Activated CD4-positive, alpha-beta T cell treated with anti-CD3 and anti-CD28 coated beads, Interleukin-2, amount 10 ng/mL, durations not matched to agents 7 days and 5 days (primary cell): ENCODE measurements around the gene MESP2. TPM values are rescaled to one million over a fixed set of nuclear protein-coding genes. Genes with fewer than 3 reads are reported as not detected.
A peak's percentile ranks its signal among the peaks of the same experiment; 100 is the strongest.

Source experiments
- CTCF ChIA-PET: fragments of 350-600 bp; sonication (Branson Sonifier 250); formaldehyde crosslinking; loops from one replicate; lab custom pipeline; 2021; ENCODE audit warnings: antibody characterized with exemption; lab: Charles Lee
- POLR2A ChIA-PET: fragments of 350-600 bp; sonication (Branson Sonifier 250); formaldehyde crosslinking; loops from one replicate; lab custom pipeline; 2021; ENCODE audit warnings: antibody characterized with exemption; lab: Charles Lee
- DNase-seq: peaks from one replicate; pipeline ENCODE4 v3.0.0-alpha.2; 2020
- H3K27ac Mint-ChIP-seq: one replicate; pipeline ENCODE4 v1.8.0; 2021; ENCODE audit warnings: mild to moderate bottlenecking, moderate library complexity, mixed read lengths
- H3K27me3 Mint-ChIP-seq: one replicate; pipeline ENCODE4 v1.8.0; 2021; ENCODE audit warnings: mixed read lengths
- H3K36me3 Mint-ChIP-seq: one replicate; pipeline ENCODE4 v1.8.0; 2021; ENCODE audit warnings: low read depth, mixed read lengths
- H3K4me1 Mint-ChIP-seq: one replicate; pipeline ENCODE4 v1.8.0; 2021; ENCODE audit warnings: mixed read lengths
- H3K4me3 Mint-ChIP-seq: one replicate; pipeline ENCODE4 v1.8.0; 2021; ENCODE audit warnings: mild to moderate bottlenecking, moderate library complexity, mixed read lengths
- H3K9me3 Mint-ChIP-seq: one replicate; pipeline ENCODE4 v1.8.0; 2021; ENCODE audit warnings: mixed read lengths
- total RNA-seq, 2 experiments: library from RNA; stranded (reverse); gene quantifications; one replicate each; pipeline ENCODE4 v1.2.3, GENCODE V29; 2021

Gene MESP2
- total RNA-seq = not detected

GRCh38 chr15:89776274-89777072 is at the start of gene MESP2:
MESP2 (plus strand) TSS chr15:89776332; CDS start chr15:89776358, 26 bp downstream.
- Mint-ChIP-seq H3K27me3 (peaks cover 21% of the 10 kb centered on the region), H3K4me1 (peaks cover 11% of the 10 kb centered on the region), H3K4me3 (peak within 1 kb of the TSS; percentile 60), H3K9me3 (no peaks in the 10 kb centered on the region), H3K36me3 (no peaks in the 10 kb centered on the region), H3K27ac (no peak within 1 kb of the TSS)
- ChIA-PET CTCF (interaction anchor here (0.6 to 1.5 kb wide), 3 partner anchors 15 to 90 kb away, joined by 3 to 7 read pairs (median 4); no protein-coding TSS in a partner anchor), POLR2A (no interaction called here)
- DNase-seq = peak; percentile 54

GRCh38 chr15:89728254-89728653 is 47.9 kb upstream of the MESP2 start:
- H3K27me3 Mint-ChIP-seq = peaks cover 6% of the 10 kb centered on the region
- no peaks in the 10 kb centered on the region for H3K36me3 Mint-ChIP-seq
- H3K9me3 Mint-ChIP-seq = peaks cover 2% of the 10 kb centered on the region
- POLR2A ChIA-PET = no interaction called here
- no peaks in the 10 kb centered on the region for H3K4me1 Mint-ChIP-seq
- no peak overlapping the region for H3K4me3 Mint-ChIP-seq
- DNase-seq = no peak
- no peak overlapping the region for H3K27ac Mint-ChIP-seq
- CTCF ChIA-PET = interaction anchor here (1.9 to 2.0 kb wide), 2 partner anchors 10 to 100 kb away, joined by 3 to 10 read pairs; no protein-coding TSS in a partner anchor

- H3K4me1 Mint-ChIP-seq = no peaks in the 10 kb centered on the region
- no peak overlapping the region for H3K27ac Mint-ChIP-seq
- POLR2A ChIA-PET = no interaction called here
These were observed 44.9 kb upstream of the MESP2 start for GRCh38 chr15:89731275-89731674.

GRCh38 chr15:89732451-89733172 is 43.5 kb upstream of the MESP2 start:
- Mint-ChIP-seq H3K9me3 (no peaks in the 10 kb centered on the region), H3K4me1 (no peaks in the 10 kb centered on the region), H3K27ac (no peak overlapping the region), H3K27me3 (peaks cover 12% of the 10 kb centered on the region), H3K36me3 (no peaks in the 10 kb centered on the region), H3K4me3 (no peak overlapping the region)
- ChIA-PET POLR2A (no interaction called here), CTCF (interaction anchor here (0.8 to 1.3 kb wide), 3 partner anchors 17 to 29 kb away, joined by 3 to 4 read pairs (median 3); partner anchors contain the start of gene MESP1)
- no peak for DNase-seq

More at GRCh38 chr15:89731275-89731674, 44.9 kb upstream of the MESP2 start:
- no peaks in the 10 kb centered on the region for H3K36me3 Mint-ChIP-seq
- peaks cover 12% of the 10 kb centered on the region for H3K27me3 Mint-ChIP-seq
- H3K9me3 Mint-ChIP-seq = no peaks in the 10 kb centered on the region
- no peak for DNase-seq
- H3K4me3 Mint-ChIP-seq = no peak overlapping the region
- CTCF ChIA-PET = interaction anchor here (1.2 kb wide), 1 partner anchor 9 kb away, joined by 3 read pairs; no protein-coding TSS in a partner anchor

GRCh38 chr15:89735773-89736172 is 40.4 kb upstream of the MESP2 start:
- no peaks in the 10 kb centered on the region for H3K9me3 Mint-ChIP-seq
- ChIA-PET CTCF (interaction anchor here (1.5 kb wide), 1 partner anchor 330 kb away, joined by 5 read pairs; no protein-coding TSS in a partner anchor), POLR2A (no interaction called here)
- H3K4me3 Mint-ChIP-seq = no peak overlapping the region
- no peak overlapping the region for H3K27ac Mint-ChIP-seq
- H3K36me3 Mint-ChIP-seq = no peaks in the 10 kb centered on the region
- peaks cover 12% of the 10 kb centered on the region for H3K27me3 Mint-ChIP-seq
- H3K4me1 Mint-ChIP-seq = peaks cover 1% of the 10 kb centered on the region
- no peak for DNase-seq

- H3K27me3 Mint-ChIP-seq = peaks cover 3% of the 10 kb centered on the region
These were observed 36.0 kb upstream of the MESP2 start for GRCh38 chr15:89740137-89740536.

GRCh38 chr15:89743011-89743410 is 33.1 kb upstream of the MESP2 start:
- peaks cover 1% of the 10 kb centered on the region for H3K4me1 Mint-ChIP-seq
- CTCF ChIA-PET = interaction anchor here (1.6 kb wide), 1 partner anchor 132 kb away, joined by 4 read pairs; no protein-coding TSS in a partner anchor
- DNase-seq = no peak
- H3K9me3 Mint-ChIP-seq = no peaks in the 10 kb centered on the region
- no peaks in the 10 kb centered on the region for H3K27me3 Mint-ChIP-seq
- POLR2A ChIA-PET = no interaction called here
- H3K27ac Mint-ChIP-seq = no peak overlapping the region
- H3K36me3 Mint-ChIP-seq = no peaks in the 10 kb centered on the region
- no peak overlapping the region for H3K4me3 Mint-ChIP-seq

More at GRCh38 chr15:89740137-89740536, 36.0 kb upstream of the MESP2 start:
- ChIA-PET CTCF (interaction anchor here (0.6 to 2.3 kb wide), 12 partner anchors 9 to 280 kb away, joined by 3 to 11 read pairs (median 4); partner anchors contain the start of gene MESP1), POLR2A (no interaction called here)
- Mint-ChIP-seq H3K4me3 (no peak overlapping the region), H3K4me1 (peaks cover 1% of the 10 kb centered on the region), H3K27ac (no peak overlapping the region), H3K9me3 (no peaks in the 10 kb centered on the region), H3K36me3 (no peaks in the 10 kb centered on the region)
- DNase-seq = peak; percentile 74

GRCh38 chr15:89743594-89743993 is 32.5 kb upstream of the MESP2 start:
- H3K4me1 Mint-ChIP-seq = peaks cover 1% of the 10 kb centered on the region
- no peaks in the 10 kb centered on the region for H3K9me3 Mint-ChIP-seq
- ChIA-PET POLR2A (no interaction called here), CTCF (interaction anchor here (1.6 kb wide), 1 partner anchor 131 kb away, joined by 4 read pairs; no protein-coding TSS in a partner anchor)
- DNase-seq = no peak
- H3K27me3 Mint-ChIP-seq = peaks cover 3% of the 10 kb centered on the region
- H3K36me3 Mint-ChIP-seq = no peaks in the 10 kb centered on the region
- H3K4me3 Mint-ChIP-seq = no peak overlapping the region
- H3K27ac Mint-ChIP-seq = no peak overlapping the region

- DNase-seq = no peak
- H3K9me3 Mint-ChIP-seq = no peaks in the 10 kb centered on the region
- H3K36me3 Mint-ChIP-seq = no peaks in the 10 kb centered on the region
- peaks cover 5% of the 10 kb centered on the region for H3K4me1 Mint-ChIP-seq
- CTCF ChIA-PET = interaction anchor here (0.5 kb wide), 1 partner anchor 324 kb away, joined by 3 read pairs; no protein-coding TSS in a partner anchor
- POLR2A ChIA-PET = no interaction called here
- H3K27ac Mint-ChIP-seq = no peak overlapping the region
- peaks cover 13% of the 10 kb centered on the region for H3K27me3 Mint-ChIP-seq
- no peak overlapping the region for H3K4me3 Mint-ChIP-seq
These were observed 31.0 kb upstream of the MESP2 start for GRCh38 chr15:89745131-89745530.

- DNase-seq = no peak
- peaks cover 13% of the 10 kb centered on the region for H3K27me3 Mint-ChIP-seq
- H3K36me3 Mint-ChIP-seq = no peaks in the 10 kb centered on the region
- H3K9me3 Mint-ChIP-seq = no peaks in the 10 kb centered on the region
- CTCF ChIA-PET = no interaction called here
- H3K4me3 Mint-ChIP-seq = no peak overlapping the region
- POLR2A ChIA-PET = no interaction called here
- H3K4me1 Mint-ChIP-seq = peaks cover 4% of the 10 kb centered on the region
- no peak overlapping the region for H3K27ac Mint-ChIP-seq
These were observed 30.4 kb upstream of the MESP2 start for GRCh38 chr15:89745768-89746167.

GRCh38 chr15:89746386-89746780 is 29.7 kb upstream of the MESP2 start:
- Mint-ChIP-seq H3K4me3 (no peak overlapping the region), H3K9me3 (no peaks in the 10 kb centered on the region), H3K27ac (no peak overlapping the region), H3K36me3 (no peaks in the 10 kb centered on the region), H3K4me1 (peaks cover 4% of the 10 kb centered on the region), H3K27me3 (peaks cover 13% of the 10 kb centered on the region)
- DNase-seq = no peak
- CTCF ChIA-PET = no interaction called here
- POLR2A ChIA-PET = no interaction called here

GRCh38 chr15:89747708-89748682 is 28.1 kb upstream of the MESP2 start:
- Mint-ChIP-seq H3K9me3 (no peaks in the 10 kb centered on the region), H3K27me3 (peaks cover 13% of the 10 kb centered on the region), H3K4me1 (peaks cover 6% of the 10 kb centered on the region), H3K4me3 (no peak overlapping the region), H3K36me3 (no peaks in the 10 kb centered on the region), H3K27ac (no peak overlapping the region)
- DNase-seq = no peak
- ChIA-PET POLR2A (no interaction called here), CTCF (no interaction called here)
